CD1c-positive myeloid dendritic cell (primary cell): ENCODE measurements around the gene CKAP2L.
"Not testable (repeated sequence)": the region's sequence is repeated elsewhere in the genome, so short reads cannot be mapped to it uniquely, and the experiment has no call there.

Experiments used
- DNase-seq: peaks from one replicate; pipeline ENCODE4 v3.0.0-alpha.2; 2016; ENCODE audit errors: extremely low spot score

Gene CKAP2L

DNA sequence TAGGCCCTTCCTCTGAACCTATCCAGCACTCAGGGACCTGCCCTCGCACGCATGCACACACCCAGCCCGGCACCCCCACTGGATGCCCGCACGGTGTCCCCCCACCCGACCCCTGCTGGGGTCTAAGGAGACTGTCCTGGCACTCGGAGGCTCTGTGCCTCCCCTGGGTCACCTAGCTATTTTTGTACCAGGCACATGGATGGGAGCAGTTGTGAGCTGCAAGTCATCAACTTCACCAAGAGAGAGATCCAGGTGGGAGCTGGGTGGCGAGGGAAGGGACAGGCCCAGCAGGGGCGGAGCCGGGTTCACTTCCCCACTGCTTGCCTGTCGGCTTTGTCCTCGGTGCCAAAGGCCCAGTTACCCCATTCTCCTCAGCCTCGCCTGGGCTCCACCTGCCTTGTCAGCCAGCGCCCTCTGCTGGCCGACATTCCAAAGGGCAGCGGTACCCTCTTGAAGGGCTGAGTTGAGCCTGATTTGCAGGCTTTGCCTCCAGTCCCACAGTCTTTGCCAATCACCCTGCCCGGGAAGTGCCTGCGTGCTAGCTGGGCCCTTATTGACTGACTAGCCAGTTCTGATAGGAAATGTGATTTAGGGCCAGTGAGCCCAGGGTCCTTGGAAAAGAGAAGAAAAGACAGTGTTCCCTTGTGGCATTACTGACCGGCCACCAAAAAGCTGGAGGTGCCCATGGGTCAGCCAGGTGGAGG is 37.8 kb downstream of the CKAP2L start:
- DNase-seq = peak; percentile 97

GRCh38 chr2:112725545-112726457 is 38.6 kb downstream of the CKAP2L start:
- DNase-seq = no peak

DNA sequence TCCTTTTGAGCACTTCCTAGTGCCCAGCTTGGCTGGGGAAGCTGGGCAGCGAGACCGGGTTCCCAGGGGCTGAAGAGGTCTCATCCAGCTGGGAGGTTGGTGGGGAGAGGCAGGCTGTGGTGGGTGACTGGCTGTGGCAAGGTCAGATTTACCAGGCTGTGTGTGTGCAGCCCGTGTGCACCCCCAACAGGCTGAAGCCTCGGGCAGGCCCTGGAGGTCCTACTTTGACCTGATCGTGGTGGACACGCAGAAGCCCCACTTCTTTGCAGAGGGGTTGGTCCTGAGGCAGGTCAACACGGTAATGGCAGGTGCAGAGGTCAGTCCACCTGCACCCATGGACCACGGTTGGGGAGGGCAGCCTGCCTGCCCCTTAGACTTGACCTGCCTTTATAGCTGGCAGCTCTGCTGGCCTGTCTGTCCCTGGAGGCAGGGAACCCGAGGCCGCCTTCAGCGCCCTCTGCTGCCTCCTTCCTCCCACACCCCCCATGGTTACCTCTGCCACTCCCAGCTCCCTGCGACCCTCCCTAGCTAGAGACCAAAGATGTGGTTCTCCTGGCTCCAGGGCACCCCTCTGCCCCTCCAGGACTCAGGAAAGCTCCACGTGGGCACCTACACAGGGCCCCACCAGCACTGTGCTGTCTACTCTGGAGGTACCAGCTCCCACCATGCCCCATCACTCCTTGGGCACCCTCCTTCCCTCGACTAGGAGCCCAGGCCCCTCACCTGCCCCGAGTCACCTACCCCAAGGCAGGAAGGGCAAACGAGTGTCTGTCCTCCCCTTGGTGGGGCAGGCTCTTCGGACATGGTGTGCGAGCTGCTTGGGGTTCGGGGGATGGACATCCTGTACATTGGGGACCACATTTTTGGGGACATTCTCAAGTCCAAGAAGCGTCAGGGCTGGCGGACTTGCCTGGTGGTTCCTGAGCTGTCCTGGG is 39.6 kb downstream of the CKAP2L start:
- DNase-seq = peak; percentile 48

DNA sequence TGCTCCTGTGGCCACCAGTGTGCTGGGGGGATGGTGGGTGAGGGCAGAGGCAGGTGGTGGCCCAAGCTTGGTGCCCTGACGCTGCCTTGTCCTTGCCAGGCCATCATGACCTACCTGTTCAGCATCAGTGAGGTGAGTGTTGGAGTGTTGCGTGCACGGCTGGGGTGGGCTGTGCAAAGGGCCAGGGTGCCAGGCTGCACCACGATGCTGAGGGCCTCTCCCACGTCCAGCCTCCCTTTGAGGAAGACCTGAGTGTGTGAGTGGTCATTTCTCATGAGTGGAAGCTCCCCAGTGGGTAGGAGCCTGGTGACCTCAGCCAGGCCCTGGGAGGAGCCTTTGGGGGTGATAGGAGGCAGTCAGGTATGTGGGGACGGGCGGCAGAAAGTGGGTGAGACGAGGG is 40.4 kb downstream of the CKAP2L start:
- no peak for DNase-seq

GRCh38 chr2:112723547-112723940 is 40.9 kb downstream of the CKAP2L start:
- DNase-seq = no peak

DNA sequence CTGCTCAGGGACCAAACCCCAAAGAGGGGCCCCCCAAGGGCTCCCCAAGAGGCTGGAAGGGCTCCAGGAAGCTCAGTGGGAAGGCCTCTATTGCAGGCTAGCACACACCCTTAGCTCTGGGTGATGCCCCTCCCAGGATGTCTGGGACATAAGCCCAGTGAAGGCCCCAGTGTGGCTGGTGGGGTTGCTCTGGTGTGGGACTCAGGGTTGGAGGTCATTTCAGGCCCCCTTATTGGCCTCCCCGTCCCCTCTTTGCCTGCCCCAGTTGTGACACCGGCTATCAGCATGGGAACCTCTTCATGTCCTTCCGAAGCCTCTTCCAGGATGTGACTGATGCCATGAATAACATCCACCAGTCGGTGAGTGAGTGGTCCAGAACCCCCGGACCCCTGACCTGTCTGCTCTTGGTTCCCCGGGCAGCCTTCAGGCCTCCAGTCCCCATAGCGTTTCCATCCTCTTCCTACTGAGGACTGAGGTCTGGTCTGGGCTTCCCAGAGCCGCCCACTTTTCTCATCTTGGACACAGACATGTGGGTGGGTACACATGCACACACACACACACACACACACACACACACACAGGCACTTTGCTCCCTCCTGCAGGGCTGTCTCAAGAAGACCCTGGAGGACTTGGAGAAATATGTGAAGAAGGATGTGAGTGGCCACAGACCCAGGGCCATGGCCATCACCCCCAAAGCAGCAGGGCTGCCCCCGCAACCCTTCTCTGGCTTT is 41.4 kb downstream of the CKAP2L start:
- DNase-seq = no peak

GRCh38 chr2:112721819-112722522 is 42.4 kb downstream of the CKAP2L start:
- DNase-seq = no peak

- no peak for DNase-seq
Observed at GRCh38 chr2:112720785-112721184, 43.6 kb downstream of the CKAP2L start, which contains the start of gene NT5DC4. Gene NT5DC4 (plus strand): TSS chr2:112721020. CDS start chr2:112721080, 60 bp downstream.

- DNase-seq = no peak
Observed at GRCh38 chr2:112718863-112719370, 45.5 kb downstream of the CKAP2L start.

GRCh38 chr2:112716826-112717352 is 47.5 kb downstream of the CKAP2L start:
- not testable (repeated sequence) for DNase-seq

DNA sequence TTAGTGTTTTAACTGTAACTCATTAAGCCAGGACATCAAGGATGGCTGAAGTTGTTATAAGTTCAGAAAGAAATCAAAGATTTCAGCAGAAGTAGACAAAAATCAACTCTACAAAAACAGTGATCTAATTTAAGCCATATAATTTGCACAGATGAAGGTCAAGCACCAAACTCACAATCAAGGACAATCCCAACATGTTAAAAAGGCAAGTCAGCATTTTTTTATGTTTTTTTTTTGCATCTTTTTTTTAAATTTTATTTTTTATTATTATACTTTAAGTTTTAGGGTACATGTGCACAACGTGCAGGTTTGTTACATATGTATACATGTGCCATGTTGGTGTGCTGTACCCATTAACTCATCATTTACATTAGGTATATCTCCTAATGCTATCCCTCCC is 48.3 kb downstream of the CKAP2L start:
- DNase-seq = not testable (repeated sequence)

DNA sequence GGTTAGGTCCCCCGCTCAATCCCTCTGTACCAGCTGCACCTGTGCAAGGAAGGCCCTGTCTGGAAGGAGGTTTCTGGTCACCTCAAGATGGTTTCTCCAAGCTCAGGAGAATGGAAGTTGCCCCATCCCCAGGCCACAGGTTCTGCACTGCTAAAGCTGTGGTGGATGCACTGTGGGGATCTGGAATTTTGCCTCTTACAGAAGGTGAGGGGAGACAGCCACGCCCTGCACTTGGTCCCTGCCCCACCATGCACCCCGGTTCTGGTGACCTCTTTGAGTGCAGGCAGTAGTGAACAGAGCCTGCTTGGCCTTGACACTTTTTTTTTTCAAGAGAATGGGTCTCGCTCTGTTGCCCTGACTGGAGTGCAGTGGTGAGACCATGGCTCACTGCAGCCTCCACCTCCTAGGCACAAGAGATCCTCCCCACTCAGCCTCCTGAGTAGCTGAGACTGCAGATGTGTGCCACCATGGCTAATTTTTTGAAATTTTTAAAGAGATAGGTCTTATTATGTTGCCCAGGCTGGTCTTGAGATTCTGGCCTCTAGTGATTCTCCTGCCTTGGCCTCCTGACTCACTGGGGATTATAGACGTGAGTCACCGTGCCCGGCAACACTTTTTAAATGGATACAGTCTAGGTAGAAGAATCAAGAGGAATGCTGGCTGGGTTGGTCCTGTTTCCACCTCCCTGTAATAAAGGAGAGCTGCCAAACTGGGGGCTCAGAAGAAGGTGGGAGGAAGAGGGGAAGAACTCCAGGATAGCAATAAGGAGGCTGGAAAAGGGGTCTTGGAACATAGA is 49.4 kb downstream of the CKAP2L start:
- DNase-seq = no peak

GRCh38 chr2:112714331-112714730 is 50.1 kb downstream of the CKAP2L start:
- DNase-seq = no peak

DNA sequence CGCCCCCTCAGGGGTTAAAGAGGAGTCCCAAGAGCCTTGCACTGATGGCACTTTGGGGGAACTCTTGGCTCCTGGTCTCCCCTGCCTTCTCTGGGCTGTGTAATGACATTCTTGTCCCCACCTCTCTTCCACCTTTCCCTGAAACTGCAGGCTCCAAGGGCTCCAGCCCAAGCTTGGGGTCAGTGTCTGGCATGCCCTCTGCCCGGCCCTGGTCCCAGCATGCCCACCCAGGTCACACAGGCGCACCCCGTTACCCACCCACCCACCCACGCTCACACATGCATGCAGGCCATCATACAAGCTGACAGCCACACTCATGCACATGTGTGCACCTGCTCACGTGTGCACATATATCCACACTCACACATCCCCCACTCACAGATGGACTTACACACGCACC is 50.5 kb downstream of the CKAP2L start:
- DNase-seq = no peak

GRCh38 chr2:112713585-112713925 is 50.9 kb downstream of the CKAP2L start:
- DNase-seq = no peak

- DNase-seq = peak; percentile 95
Observed at GRCh38 chr2:112712903-112713584, 51.4 kb downstream of the CKAP2L start.

DNA sequence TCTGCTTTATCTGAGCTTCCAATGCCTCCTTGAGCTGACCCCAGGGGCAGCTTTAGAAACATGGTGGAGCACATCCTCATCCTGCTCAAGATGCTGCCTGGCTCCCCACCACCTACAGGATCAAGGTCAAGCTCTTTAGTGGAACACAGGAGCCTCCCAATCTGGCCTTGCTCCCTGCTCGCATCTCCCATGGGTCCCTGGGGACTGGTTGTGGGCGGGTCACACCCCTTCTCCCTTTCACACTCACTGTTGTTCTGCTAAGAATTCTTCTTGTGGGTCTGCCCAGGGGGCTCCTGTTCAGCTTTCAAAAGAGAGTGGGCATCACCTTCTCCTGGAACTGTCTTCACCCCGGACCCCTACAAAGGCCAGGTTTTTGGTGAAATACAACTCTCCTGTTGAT is 51.9 kb downstream of the CKAP2L start:
- no peak for DNase-seq

GRCh38 chr2:112710956-112711750 is 53.3 kb downstream of the CKAP2L start:
- no peak for DNase-seq
